ENCODE data around the gene TACC2. TPM values are rescaled to one million over a fixed set of nuclear protein-coding genes. Genes with fewer than 3 reads are reported as not detected.

The TACC2 gene
- total and polyA plus RNA-seq, 8 donors, result 17.9 to 43.6 (median 23.6) TPM

GRCh38 chr10:121974535-121975294, 14.2 kb upstream of the TACC2 start, which contains the start of gene NSMCE4A:
TSS of gene NSMCE4A (minus strand) at chr10:121975217. CDS start at chr10:121975165, 52 bp downstream.
- Histone ChIP-seq H3K4me1 (peaks cover 4 to 15% (median 8%) of the 10 kb centered on the region in 3 donors), H3K27ac (peak within 1 kb of the TSS; percentile 83 to 98 (median 94)), H3K27me3 (no peaks in the 10 kb centered on the region), H3K9me3 (no peaks in the 10 kb centered on the region), H3K36me3 (peaks cover 0 to 7% (median 5%) of the 10 kb centered on the region in 3 donors), H3K4me3 (peak within 1 kb of the TSS; percentile 69 to 92 (median 84))
- 0% methylated on average over 70 to 101 of the region's 101 CpGs for WGBS, 2 donors
- DNase-seq (peak; percentile 73 to 91 (median 82)), ATAC-seq (peak; percentile 89 to 94 (median 90)), FAIRE-seq (no peak)
- intact Hi-C loops (cut with DNase I), result no loop called here
- TF ChIP-seq CTCF (IDR thresholded peaks at IDR 0.05), result peak in 1 of 4 donors; percentile 65

- ATAC-seq (peak; percentile 16 to 40 (median 34)), FAIRE-seq (no peak), DNase-seq (no peak)
- peaks cover 4 to 15% (median 8%) of the 10 kb centered on the region in 3 donors for H3K4me1 ChIP-seq
- H3K9me3 ChIP-seq, result no peaks in the 10 kb centered on the region
- peaks cover 0 to 4% (median 3%) of the 10 kb centered on the region in 3 donors for H3K36me3 ChIP-seq
- WGBS, 2 donors, result 34 to 35% methylated on average over 21 of the region's 21 CpGs
- TF ChIP-seq CTCF (IDR thresholded peaks at IDR 0.05), result peak; percentile 20 to 60 (median 50)
- H3K4me3 ChIP-seq, result peak overlapping the region; percentile 69 to 92 (median 84)
- H3K27me3 ChIP-seq, result no peaks in the 10 kb centered on the region
- H3K27ac ChIP-seq, result peak overlapping the region; percentile 83 to 98 (median 94)
- intact Hi-C loops (cut with DNase I), result no loop called here
These were observed 13.5 kb upstream of the TACC2 start for GRCh38 chr10:121975295-121976086.

- no peak overlapping the region for H3K27ac ChIP-seq
- FAIRE-seq, result no peak
- no peak for DNase-seq
- H3K9me3 ChIP-seq, result no peaks in the 10 kb centered on the region
- no peak for TF ChIP-seq CTCF (IDR thresholded peaks at IDR 0.05)
- no peak for ATAC-seq
- no peaks in the 10 kb centered on the region for H3K27me3 ChIP-seq
- 88 to 95% methylated on average over 6 of the region's 6 CpGs for WGBS, 2 donors
- H3K4me1 ChIP-seq, result peaks cover 4 to 15% (median 8%) of the 10 kb centered on the region in 3 donors
- no peaks in the 10 kb centered on the region for H3K36me3 ChIP-seq
- H3K4me3 ChIP-seq, result no peak overlapping the region
- intact Hi-C loops (cut with DNase I), result no loop called here
These were observed 12.4 kb upstream of the TACC2 start for GRCh38 chr10:121976607-121977006.

- no peaks in the 10 kb centered on the region for H3K27me3 ChIP-seq
- ATAC-seq, result no peak
- TF ChIP-seq CTCF (IDR thresholded peaks at IDR 0.05), result no peak
- H3K36me3 ChIP-seq, result no peaks in the 10 kb centered on the region
- H3K4me1 ChIP-seq, result peaks cover under 1 to 5% (median 5%) of the 10 kb centered on the region in 3 donors
- WGBS, 2 donors, result 95 to 97% methylated on average over 23 to 26 of the region's 26 CpGs
- peak in 1 of 6 donors; percentile 61 for DNase-seq
- H3K27ac ChIP-seq, result no peak overlapping the region
- FAIRE-seq, result no peak
- intact Hi-C loops (cut with DNase I), result no loop called here
- H3K9me3 ChIP-seq, result no peaks in the 10 kb centered on the region
- H3K4me3 ChIP-seq, result no peak overlapping the region
These were observed 10.5 kb upstream of the TACC2 start for GRCh38 chr10:121978511-121978910.

Data from pancreas (tissue), 10 donors.